ENCODE results near the gene TRAF4.

Gene TRAF4, protein sequence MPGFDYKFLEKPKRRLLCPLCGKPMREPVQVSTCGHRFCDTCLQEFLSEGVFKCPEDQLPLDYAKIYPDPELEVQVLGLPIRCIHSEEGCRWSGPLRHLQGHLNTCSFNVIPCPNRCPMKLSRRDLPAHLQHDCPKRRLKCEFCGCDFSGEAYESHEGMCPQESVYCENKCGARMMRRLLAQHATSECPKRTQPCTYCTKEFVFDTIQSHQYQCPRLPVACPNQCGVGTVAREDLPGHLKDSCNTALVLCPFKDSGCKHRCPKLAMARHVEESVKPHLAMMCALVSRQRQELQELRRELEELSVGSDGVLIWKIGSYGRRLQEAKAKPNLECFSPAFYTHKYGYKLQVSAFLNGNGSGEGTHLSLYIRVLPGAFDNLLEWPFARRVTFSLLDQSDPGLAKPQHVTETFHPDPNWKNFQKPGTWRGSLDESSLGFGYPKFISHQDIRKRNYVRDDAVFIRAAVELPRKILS

DNA sequence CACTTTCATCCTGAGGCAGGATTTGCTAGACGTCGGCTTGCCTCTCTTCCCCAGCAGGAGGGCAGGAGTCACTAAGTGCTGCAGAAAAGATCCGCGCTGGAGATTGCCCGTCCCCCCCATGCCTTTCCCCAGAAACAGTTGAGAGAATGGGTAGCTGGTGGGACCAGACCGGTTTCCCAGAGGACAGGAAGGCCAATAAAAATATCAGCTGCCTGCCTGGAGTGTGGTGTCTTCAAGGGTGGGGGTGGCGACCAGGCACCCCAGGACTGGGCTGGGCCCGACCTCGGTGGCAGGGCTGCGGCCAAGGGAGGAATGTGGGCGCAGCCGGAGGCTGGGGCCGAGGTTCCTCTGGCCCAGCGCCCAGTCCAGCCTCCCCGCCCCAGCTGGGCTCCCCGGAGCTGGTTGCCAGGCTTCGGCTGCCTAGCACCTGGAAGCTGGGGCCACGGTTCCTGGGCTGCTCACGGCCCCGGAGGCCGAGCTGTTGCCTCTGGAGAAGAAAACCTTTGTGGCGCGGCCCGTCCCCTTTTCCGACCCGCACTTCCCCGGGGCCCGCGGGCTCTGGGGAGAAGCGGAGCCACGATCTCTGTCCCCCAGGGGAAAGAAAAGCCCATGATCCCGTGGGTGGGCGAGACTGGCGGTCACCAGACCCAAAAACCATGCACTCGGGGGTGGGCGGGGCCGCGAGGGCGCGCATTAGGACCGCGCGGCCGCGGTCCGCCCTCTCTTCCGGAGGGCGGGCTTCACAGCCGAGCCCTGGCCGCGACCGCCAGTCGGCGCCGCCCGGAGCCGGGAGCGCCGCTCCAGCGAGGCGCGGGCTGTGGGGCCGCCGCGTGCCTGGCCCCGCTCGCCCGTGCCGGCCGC, at the start of gene TRAF4:
Gene TRAF4, plus strand, starts transcription at position 769 of the 861 bp plus-strand sequence. CDS start 102 bp downstream, outside the sequence.
- DNase-seq: peak; percentile 84

DNA sequence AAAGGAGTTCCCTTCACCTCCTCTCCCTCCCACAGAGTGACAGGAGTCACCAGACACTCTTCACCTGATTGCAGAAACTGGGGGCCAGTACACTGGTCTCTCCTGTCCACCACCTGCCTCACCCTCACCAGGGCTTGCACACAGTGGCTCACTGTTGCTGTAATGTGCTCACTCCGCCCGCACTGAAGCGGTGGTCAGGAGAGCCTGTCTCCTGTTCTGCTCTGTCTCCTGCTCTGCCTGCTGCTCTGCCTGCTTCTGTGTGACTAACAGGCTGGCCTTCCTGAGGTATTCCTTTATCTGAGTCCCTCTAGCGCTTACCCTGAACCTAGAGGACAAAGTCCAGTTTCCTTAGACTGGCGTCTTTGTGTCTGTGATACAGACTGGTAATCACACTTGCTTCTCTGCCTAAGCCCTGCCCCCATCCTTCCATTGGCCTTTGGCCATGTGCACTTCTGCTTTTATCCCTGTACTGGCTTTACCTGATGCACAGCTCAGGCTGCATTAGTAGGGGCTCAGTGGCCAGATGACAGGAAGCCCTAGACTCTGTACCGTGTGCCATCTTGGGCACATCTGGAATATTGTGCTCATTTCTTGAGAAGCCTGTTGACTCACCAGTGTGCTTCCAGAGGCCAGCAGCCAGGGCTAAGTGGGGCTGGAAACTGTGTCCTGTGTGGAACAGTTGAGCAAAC, 45.4 kb upstream of the TRAF4 start:
- DNase-seq: no peak

DNA sequence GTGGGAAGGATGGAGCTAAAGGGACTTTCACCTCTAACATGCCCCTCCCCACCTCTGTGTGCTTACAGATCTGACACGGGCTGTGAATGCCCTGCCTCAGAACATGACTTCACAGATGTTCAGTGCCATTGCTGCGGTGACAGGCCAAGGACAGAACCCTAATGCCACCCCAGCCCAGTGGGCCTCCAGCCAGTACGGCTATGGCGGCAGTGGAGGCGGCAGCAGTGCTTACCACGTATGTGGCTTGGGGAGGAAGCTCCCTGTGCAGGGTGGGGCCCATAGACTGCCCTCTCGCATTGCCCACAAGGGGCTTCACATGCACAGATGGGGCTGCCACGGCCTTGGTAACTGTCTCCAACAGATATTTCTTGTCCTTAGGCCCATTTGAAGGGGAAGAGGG, 43.5 kb upstream of the TRAF4 start:
- DNase-seq: no peak

DNA sequence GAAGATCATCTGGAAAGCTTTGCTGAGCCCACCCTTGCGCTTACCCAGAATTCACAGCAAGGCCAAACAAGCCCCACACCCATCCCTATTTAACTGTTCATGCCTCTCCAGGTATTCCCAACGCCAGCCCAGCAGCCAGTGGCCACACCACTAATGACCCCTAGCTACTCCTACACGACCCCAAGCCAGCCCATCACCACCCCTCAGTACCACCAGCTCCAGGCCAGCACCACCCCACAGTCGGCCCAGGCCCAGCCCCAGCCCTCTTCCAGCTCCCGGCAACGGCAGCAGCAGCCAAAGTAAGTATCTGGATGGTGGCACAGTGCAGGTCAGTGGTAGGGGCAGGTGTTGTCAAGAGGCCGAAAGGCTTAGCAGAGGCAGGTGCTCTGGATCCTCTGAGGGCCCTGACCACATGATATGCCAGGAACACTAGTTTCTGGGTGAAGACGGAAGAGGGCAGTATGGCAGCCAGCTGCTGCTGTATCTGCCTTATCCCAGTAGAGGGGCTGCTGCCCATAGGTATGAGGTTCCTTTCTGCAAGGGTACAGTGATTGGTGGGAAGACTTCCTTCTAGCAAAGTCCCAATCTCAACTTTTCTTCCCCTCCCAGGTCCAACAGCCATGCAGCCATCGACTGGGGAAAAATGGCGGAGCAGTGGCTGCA, 42.9 kb upstream of the TRAF4 start:
- DNase-seq: no peak

DNA sequence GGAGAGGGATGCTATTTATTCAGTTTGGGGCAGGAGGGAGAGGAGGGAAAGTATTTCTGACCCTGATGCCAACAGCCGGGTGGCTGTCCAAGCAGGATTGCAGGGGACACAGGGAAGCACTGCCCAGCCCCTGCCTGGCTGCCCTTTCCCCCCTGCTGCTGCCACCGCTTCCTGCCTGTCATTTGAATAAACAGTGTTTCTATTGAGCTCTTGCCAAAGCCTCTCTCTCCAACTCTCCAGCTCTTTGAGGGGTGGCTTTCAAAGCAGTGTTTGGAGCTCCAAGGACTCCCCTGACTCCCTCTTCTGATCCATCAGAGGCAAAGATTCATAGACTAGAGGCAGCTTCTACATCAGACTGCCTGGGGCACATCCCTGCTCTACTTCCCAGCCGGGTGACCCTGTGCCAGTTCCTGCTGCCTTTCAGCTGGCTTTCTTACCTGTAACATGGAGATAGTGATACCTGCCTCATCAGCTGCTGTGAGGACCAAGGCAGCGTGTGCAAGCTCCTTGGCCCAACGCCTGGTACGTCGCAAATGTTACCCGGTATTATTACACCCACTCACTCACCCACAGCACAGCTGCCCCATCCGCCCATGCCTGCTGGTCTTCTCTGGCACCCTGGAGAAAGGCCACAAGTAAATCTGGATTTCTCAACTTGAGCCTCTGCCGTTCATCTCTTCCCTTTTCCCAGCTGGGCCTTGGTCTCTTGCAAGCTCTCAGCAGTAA, 41.6 kb upstream of the TRAF4 start:
- no peak for DNase-seq

DNA sequence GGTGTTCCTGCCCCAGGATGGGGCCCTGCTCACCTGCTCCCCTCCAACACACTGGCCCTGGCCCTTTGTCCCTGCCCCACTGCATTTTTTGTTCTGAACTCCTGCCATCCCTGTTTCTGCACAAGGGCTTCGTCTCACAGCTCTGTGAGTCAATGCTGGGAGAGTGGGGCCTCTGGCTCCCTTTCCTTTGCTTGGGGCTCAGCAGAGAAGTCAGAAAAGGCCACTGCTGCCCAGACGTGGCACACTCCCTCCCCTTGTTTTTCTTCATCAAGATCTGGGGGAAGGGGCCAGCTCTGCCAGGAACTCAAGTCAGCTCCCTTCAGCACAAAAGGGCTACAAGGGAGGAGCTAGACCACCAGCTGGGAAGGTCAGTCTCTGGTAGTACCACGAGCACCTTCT, 41.1 kb upstream of the TRAF4 start:
- DNase-seq: no peak

DNA sequence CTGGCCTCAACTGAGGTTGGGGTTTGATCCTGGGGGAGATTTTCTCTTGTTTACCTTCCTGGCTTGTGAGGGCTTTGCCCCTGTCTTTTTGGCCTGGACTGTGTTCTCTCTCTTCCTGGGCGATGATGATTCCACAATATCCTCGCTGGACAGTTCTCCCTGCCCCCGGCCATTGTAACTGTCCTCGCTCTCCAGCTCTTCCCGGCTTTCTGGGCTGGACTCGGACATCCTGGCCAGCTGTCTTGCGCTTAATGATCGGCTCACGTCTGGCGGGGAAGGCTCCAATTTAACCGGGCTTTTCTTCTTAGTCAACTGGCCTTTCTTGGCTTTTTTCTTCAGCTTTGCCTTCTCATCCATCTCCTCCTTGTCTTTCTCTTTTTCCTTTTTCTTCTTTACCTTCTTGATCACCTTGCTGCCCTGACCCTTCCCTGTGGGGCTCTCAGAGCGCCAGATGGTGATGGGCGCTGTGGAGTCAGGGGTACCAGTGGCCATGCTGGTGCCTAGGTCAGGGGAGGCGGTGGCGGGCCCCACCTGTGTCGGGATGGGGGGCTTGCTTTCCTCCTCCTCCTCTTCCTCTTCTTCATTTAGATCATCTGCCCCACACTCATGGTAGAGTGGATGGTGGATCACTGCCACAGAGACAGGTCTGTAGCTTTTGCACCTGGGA, 40.1 kb upstream of the TRAF4 start:
- no peak for DNase-seq

DNA sequence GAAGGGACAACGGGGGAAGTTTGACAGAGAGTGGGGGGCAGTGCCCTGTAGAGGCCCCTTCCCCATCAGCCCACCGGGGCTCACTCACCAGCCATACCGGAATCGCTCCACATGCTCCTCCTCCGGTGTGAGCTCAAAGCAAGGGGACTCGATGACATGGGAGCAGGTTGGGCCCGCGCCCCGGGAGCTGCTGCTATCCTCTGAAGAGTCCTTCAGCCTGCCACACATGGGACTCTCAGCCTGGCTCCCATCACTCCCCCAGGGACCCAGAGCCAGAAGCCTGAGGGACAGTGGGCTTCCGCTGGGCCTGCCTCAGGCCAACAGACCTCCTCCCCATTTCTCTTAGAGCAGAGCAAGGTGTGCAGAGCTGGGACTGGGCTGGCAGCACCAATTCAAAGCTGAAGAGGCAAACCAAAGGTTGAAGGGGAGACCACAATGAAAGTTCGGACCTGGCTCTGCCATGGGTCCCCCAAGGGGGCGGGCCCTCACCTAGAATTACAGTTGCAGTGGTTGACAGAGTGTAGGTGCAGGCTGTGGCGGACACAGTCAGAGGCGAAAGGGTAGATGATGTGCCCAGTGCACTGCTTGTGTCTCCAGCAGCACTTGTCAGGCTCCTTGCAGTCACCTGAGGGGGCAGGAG, 39.5 kb upstream of the TRAF4 start:
- DNase-seq: no peak

DNA sequence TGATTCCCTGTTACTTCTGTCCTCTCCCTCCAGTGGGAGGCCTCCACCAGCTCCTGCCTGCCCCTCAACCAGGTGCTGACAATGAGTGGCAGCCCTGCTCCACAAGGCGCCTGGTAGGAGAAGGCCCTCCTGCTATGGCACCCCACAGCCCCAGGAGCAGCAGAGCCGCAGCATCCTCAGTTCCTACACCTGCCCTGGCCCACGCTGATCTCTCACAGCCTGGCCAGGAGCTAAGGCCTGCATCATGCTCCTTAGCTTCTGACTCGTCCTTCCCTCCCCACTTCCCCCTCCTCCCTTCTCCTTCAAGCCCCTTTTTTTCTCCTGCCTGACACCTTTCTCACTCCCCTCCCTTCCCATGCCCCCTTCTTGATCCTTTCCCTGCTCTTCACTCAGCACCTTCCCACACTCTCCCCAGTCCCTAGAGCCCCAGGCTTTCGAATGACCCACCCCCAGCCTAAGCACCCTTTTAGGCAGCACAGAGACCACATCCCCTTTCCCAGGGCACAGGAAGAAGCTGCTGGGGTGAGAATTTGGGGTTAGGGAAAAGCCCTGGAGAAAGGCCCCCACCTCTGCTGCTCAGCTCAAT, 38.6 kb upstream of the TRAF4 start:
- no peak for DNase-seq

DNA sequence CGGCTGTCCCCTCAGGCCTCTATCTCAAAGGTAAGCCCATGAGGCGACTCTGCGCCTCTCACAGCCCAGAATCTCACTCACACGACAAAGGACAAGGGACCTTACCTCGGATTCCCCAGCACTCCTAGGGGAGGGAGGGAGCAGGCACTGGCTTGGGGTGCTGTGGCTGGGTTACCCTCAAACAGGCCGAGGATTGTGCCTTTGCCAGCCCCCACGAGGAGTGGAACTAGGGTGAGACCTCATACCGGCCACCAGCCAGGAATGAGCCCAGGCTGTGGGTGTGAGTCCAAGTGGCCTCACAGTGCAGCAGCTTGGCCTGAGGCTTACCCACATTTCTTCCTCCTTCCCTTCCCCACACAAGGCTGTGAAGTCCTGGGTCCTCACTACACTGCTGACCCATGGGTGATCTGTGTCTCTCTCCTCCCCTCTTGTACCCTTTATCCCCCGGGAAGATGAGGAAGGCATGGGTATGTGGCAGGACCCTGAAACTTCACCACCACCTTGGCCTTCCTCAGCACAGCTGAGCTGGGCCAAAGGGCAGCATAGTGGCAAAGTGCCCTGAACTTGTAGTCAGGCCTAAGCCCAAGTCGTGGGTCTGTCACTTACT, 38.0 kb upstream of the TRAF4 start:
- DNase-seq: no peak

DNA sequence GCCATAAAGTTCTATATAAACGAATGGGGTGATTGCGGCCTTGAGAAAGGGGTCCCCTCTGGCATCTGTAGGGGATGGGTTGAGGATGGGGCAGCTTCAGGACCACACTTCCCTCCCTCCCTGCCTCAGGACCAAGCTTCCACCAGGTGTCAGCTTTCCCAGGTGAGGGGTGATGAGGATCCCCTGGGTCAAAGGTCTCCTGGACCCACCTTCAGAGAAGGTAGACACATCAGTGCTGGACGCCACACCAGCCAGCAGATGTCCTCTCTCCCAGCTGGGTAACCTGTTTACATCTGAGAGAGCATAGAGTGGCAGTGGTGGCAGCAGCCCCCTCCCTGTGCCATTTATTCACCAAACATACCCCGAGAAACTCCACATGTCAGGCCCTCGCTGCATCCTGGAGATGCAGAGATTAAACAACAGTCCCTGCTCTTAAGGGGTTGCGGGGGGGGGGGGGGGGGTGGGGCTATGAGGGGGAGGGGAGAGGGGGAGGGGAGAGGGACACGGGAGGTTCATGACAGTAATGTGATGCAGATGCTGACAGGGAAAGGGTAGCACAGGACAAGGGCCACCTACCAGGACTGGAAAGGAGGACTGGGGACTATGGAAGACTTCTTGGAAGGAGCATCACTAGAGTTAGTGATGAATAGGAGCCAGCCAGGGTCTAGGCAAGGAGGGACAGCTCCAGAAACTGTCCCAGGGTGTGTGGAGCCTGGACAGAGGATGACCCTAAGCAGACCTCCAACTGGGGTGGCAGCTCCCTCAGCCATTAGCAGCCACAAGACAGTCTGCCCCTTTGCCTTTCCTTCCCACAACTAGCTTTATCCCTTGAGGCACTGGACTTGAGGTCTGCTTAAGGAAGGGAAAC, 37.1 kb upstream of the TRAF4 start:
- DNase-seq: no peak

DNA sequence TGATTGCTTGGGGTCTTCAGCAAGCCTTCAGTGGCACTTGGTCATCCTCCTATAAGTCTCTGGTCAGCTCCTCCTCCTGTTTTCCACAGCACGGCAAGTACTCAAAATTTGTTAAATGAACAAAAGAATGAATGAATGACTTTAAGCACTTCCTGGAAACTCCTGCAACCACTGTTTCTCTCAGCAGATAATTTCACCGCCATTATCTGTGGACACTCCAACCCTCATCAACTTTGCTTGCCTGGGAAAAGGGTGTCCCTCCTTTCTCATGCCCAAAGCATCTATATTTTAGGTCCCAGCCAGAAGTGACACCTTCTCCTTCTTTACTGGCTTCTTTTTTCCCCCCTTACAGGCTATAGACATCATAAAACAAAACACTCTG, 36.5 kb upstream of the TRAF4 start:
- DNase-seq: no peak

DNA sequence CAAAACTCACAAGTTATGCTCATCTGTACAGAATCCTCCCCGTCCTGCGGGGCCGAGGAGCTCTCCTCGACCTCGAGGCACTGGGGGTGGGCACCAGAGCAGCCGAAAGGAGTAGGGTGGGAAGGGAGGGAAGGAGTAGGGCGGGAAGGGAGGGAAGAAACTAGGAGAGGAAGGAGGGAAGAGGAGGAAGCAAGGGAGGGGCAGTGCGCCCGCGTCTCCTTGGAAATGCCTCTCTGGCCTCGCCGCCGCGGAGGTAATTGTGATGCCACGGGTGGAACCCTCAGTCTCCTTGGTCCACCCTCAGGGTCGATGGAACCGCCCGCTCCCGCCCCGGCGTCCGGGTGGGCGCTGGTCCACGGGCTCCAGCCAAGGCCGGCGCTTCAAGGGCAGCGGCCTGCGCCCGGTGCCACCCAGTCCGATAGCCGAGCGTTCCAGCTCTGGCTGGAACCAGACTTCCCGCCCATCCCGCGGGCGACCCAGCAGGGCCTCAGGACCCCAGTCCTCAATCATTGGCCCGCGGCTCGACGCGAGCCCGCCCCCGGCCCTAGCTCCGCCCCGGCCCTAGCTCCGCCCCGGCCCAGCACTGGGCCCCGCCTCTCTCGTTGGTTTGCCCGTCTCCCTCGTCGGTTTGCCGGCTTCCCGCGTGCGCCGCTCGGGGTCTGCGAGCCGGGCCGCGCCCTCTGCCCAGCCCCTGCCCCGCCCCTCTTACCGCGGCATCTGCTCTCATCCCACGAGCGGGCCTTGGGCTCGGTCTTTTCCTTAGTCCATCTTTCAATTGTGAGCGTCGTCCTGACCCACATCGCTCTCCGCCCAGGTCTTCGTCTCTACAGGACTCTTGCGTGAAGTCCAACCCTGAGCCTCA, 32.7 kb upstream of the TRAF4 start:
- DNase-seq: peak; percentile 93

DNA sequence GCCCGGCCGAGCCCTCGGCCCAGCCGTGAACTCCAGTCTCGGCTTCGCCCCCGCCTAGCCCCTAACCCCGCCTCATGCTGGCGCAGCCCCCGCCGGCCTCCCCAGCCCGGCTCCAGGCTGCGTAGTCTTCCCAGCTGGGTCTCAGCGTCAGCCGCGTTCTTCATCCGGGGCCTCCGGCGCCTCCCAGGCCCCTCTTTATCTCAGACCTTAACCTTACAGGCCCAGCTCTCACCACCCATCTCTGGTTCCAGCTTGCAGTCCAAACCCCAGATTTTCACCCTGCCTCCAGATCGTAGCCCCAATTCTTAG, 32.1 kb upstream of the TRAF4 start, which contains the start of gene PROCA1:
Gene PROCA1, minus strand, starts transcription at position 166 of the 309 bp plus-strand sequence. CDS start 228 bp downstream, outside the sequence.
- DNase-seq: no peak

DNA sequence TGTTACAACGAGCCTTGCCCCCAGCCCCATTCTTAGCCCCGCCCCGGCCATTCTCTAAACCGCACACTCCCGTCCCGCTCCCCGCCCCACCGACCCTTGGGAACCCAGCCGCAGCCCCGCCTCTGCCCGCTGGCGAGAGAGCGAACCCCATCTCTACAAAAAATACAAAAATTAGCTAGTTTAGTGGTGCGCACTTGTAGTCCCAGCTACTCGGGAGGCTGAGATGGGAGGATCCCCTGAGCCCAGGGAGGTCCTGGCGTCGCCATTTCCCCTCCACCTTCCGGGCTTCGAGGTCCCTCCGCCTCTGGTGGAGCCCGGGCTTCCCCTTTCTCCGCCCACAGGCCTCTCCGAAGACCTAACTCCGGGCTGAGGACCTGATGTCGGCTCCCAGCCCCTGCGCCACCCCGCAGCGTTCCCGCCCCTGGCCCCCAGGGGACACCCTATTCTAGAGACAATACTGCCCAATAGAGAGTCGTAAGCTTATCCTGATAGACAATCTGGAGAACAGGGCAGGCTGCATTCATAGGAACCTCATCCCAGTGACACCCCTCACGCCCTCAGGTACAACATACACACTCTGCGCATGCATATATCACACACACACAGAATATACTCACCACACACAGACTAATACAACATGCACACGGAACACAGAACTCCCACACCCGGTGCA, 31.6 kb upstream of the TRAF4 start:
- DNase-seq: peak; percentile 36

DNA sequence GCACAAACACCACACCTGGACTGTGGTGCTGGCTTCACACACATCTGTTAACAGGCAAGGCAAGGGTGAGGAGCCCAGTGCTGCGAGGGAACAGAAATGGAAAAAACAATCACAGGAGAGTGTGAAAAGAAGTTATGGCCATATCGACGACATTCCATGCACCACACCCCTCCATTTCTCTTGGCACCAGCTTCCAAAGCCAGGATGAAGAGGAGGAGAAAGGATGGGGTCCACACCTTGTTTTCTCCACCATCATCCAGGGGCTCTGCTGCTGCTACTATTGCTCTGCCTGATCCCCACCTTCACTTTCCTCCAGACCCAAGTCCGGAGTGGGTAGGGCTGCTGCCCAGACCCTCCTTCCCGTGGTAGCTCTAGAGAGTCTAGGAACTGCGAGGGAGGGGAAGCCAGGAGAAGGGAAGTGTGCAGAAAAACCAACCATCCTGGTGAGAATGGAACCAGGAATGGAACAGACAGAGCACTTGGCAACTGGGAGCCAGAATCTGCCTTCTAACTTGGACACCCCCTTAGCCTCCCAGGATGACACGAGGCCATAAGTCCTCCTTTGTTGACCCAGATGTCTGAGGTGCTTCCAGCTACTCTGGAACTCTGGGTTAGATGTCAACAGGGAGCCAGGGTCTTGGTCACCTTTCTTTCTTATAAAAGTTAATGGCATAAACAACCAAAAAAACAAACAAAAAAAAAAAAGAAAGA, 31.0 kb upstream of the TRAF4 start:
- DNase-seq: no peak

DNA sequence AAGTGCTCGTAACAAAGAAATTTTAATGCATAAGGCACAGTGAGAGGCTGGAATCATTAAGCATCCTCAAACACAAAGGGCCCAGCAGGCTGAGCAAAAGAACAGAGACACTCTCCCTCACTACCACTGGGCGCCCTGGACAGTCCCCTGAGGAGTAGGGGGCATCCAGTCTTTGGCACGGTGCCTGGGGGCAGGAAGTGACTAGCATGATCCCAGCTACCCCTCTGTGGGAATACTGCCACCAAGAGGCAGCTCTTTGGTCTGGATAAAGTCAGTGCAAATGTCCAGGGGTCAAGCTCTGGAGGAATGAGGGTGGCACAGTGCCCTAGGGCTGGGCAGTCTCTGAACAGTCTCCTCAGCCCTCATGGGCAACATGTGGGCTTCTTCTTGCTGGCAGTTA, 29.5 kb upstream of the TRAF4 start:
- no peak for DNase-seq
